H9 (cell line): ENCODE results near the gene RYR3. TPM values are rescaled to one million over a fixed set of nuclear protein-coding genes. Genes with fewer than 3 reads are reported as not detected.

ENCODE experiments used
- DNase-seq: peaks from one replicate; pipeline ENCODE4 v3.0.0-alpha.2; 2017
- H2AFZ ChIP-seq: one replicate; pipeline ENCODE4 v1.6.1; 2013; ENCODE audit warnings: mild to moderate bottlenecking, low read length, control low read depth, moderate library complexity
- H2AK5ac ChIP-seq: 2 replicates; pipeline ENCODE4 v1.6.1; 2013; ENCODE audit warnings: low read length, control low read depth, mixed read lengths; ENCODE audit not compliant: insufficient read length
- H2BK120ac ChIP-seq: one replicate; pipeline ENCODE4 v1.6.1; 2013; ENCODE audit warnings: low read depth, mild to moderate bottlenecking, low read length, control low read depth, inconsistent platforms; ENCODE audit not compliant: poor library complexity, severe bottlenecking
- H2BK12ac ChIP-seq: 2 replicates; pipeline ENCODE4 v1.6.1; 2013; ENCODE audit warnings: low read length, control low read depth, mixed read lengths, low read depth; ENCODE audit not compliant: insufficient read length
- H2BK15ac ChIP-seq: 2 replicates; pipeline ENCODE4 v1.6.1; 2013; ENCODE audit warnings: low read depth, low read length, control low read depth
- H2BK20ac ChIP-seq: one replicate; pipeline ENCODE4 v1.6.1; 2013; ENCODE audit warnings: low read depth, mild to moderate bottlenecking, low read length, control low read depth, inconsistent platforms; ENCODE audit not compliant: poor library complexity, severe bottlenecking
- H2BK5ac ChIP-seq: 2 replicates; pipeline ENCODE4 v1.6.1; 2013; ENCODE audit warnings: low read length, control low read depth, mixed read lengths; ENCODE audit not compliant: insufficient read length
- H3K14ac ChIP-seq: 2 replicates; pipeline ENCODE4 v1.6.1; 2013; ENCODE audit warnings: low read length, control low read depth; ENCODE audit not compliant: insufficient read depth
- H3K18ac ChIP-seq: 2 replicates; pipeline ENCODE4 v1.6.1; 2013; ENCODE audit warnings: low read depth, mild to moderate bottlenecking, mixed read lengths, low read length, control low read depth; ENCODE audit not compliant: insufficient read length
- H3K23ac ChIP-seq: 2 replicates; pipeline ENCODE4 v1.6.1; 2013; ENCODE audit warnings: low read length, control low read depth, mixed read lengths, low read depth; ENCODE audit not compliant: insufficient read length
- H3K23me2 ChIP-seq: 2 replicates; pipeline ENCODE4 v1.6.1; 2013; ENCODE audit warnings: low read depth, mild to moderate bottlenecking, mixed read lengths, low read length, control low read depth; ENCODE audit not compliant: insufficient read length, poor library complexity, severe bottlenecking
- H3K27ac ChIP-seq: 2 replicates; pipeline ENCODE4 v1.5.1; 2013; ENCODE audit warnings: low read length, control low read depth, mixed read lengths, low read depth; ENCODE audit not compliant: insufficient read length
- H3K27me3 ChIP-seq: 2 replicates; pipeline ENCODE4 v1.6.1; 2013; ENCODE audit warnings: low read length, control low read depth, inconsistent platforms; ENCODE audit not compliant: insufficient read depth
- H3K4ac ChIP-seq: 2 replicates; pipeline ENCODE4 v1.6.1; 2013; ENCODE audit warnings: low read depth, mild to moderate bottlenecking, control low read depth, inconsistent platforms, low read length, moderate library complexity
- H3K4me1 ChIP-seq: 2 replicates; pipeline ENCODE4 v1.6.1; 2013; ENCODE audit warnings: low read length, control low read depth, inconsistent platforms; ENCODE audit not compliant: insufficient read depth
- H3K4me2 ChIP-seq: 2 replicates; pipeline ENCODE4 v1.6.1; 2013; ENCODE audit warnings: low read length, control low read depth, mixed read lengths; ENCODE audit not compliant: insufficient read length, insufficient read depth
- H3K56ac ChIP-seq: 2 replicates; pipeline ENCODE4 v1.6.1; 2013; ENCODE audit warnings: low read depth, mild to moderate bottlenecking, mixed read lengths, low read length, control low read depth; ENCODE audit not compliant: insufficient read length
- H3K79me1 ChIP-seq: 2 replicates; pipeline ENCODE4 v1.6.1; 2013; ENCODE audit warnings: low read depth, mild to moderate bottlenecking, moderate library complexity, low read length, control low read depth, inconsistent platforms; ENCODE audit not compliant: insufficient read depth, poor library complexity, severe bottlenecking
- H3K79me2 ChIP-seq: 2 replicates; pipeline ENCODE4 v1.6.1; 2013; ENCODE audit warnings: low read length, control low read depth, inconsistent platforms; ENCODE audit not compliant: insufficient read depth
- H3K9ac ChIP-seq: 2 replicates; pipeline ENCODE4 v1.6.1; 2013; ENCODE audit warnings: low read length, control low read depth, mixed read lengths; ENCODE audit not compliant: insufficient read length; ENCODE audit errors: extremely low read depth
- H3K9me3 ChIP-seq: one replicate; pipeline ENCODE4 v1.6.1; 2013; ENCODE audit warnings: low read depth, low read length, inconsistent platforms; ENCODE audit not compliant: control insufficient read depth
- H3T11ph ChIP-seq: one replicate; pipeline ENCODE4 v1.6.1; 2013; ENCODE audit warnings: mild to moderate bottlenecking, low read length, control low read depth, inconsistent platforms
- H4K20me1 ChIP-seq: one replicate; pipeline ENCODE4 v1.6.1; 2013; ENCODE audit not compliant: control insufficient read depth, insufficient read length, insufficient read depth
- H4K5ac ChIP-seq: 2 replicates; pipeline ENCODE4 v1.6.1; 2013; ENCODE audit warnings: low read depth, mild to moderate bottlenecking, mixed read lengths, low read length, control low read depth; ENCODE audit not compliant: insufficient read length
- H4K8ac ChIP-seq: replicated peaks from 2 replicates; pipeline ENCODE4 v1.6.1; 2013; ENCODE audit warnings: low read length, control low read depth, mixed read lengths, low read depth; ENCODE audit not compliant: insufficient read length
- H4K91ac ChIP-seq: 2 replicates; pipeline ENCODE4 v1.6.1; 2013; ENCODE audit warnings: low read depth, mild to moderate bottlenecking, moderate library complexity, mixed read lengths, low read length, control low read depth; ENCODE audit not compliant: insufficient read length
- H3K27ac Mint-ChIP-seq, 3 experiments: 2 replicates in 2 of 3; 3 replicates in 1 of 3; pipeline ENCODE4 v1.8.0; 2020 to 2021; ENCODE audit warnings: mixed read lengths in 3 of 3, mild to moderate bottlenecking in 1 of 3, moderate library complexity in 1 of 3
- H3K27me3 Mint-ChIP-seq: 2 replicates; pipeline ENCODE4 v1.8.0; 2021; ENCODE audit warnings: low read depth, mild to moderate bottlenecking, moderate library complexity, mixed read lengths
- H3K36me3 Mint-ChIP-seq, 3 experiments: 2 replicates in 2 of 3; 3 replicates in 1 of 3; pipeline ENCODE4 v1.8.0; 2020 to 2021; ENCODE audit warnings: low read depth in 3 of 3, mixed read lengths in 3 of 3; ENCODE audit not compliant: insufficient read depth in 1 of 3
- H3K4me1 Mint-ChIP-seq, 2 experiments: 2 replicates each; pipeline ENCODE4 v1.8.0; 2020; ENCODE audit warnings: mixed read lengths in 2 of 2
- H3K4me3 Mint-ChIP-seq, 2 experiments: 2 replicates in 1 of 2; 3 replicates in 1 of 2; pipeline ENCODE4 v1.8.0; 2020 to 2021; ENCODE audit warnings: mild to moderate bottlenecking in 2 of 2, mixed read lengths in 2 of 2, moderate library complexity in 1 of 2
- H3K9me3 Mint-ChIP-seq, 2 experiments: 2 replicates in 1 of 2; 3 replicates in 1 of 2; pipeline ENCODE4 v1.8.0; 2020; ENCODE audit warnings: mild to moderate bottlenecking in 2 of 2, mixed read lengths in 2 of 2, moderate library complexity in 1 of 2
- CTCF ChIP-seq: fragments of 200-600 bp; sonication (generic); conservative IDR thresholded peaks from 3 replicates; pipeline ENCODE4 v1.8.0; 2021; ENCODE audit warnings: antibody characterized with exemption, mild to moderate bottlenecking
- WGBS: extraction: QIAGEN DNeasy Blood & Tissue Kit; methylation state at CpG from one replicate; pipeline ENCODE4 v1.1.7; 2013; ENCODE audit warnings: missing lambda C conversion rate, low lambda C conversion rate, mixed read lengths; ENCODE audit not compliant: insufficient read length; ENCODE audit errors: extremely low coverage; 5-methylcytosine and 5-hydroxymethylcytosine counted together
- total RNA-seq: library from RNA; stranded (reverse); gene quantifications from 2 replicates; pipeline ENCODE4 v1.2.1, GENCODE V29; 2021

The RYR3 gene
- total RNA-seq, 1 experiment from 2014 or later: 0.85 TPM

- Histone ChIP-seq H2BK5ac (no peak overlapping the region), H4K20me1 (no peaks in the 10 kb centered on the region), H3T11ph (no peak overlapping the region), H3K9me3 (no peaks in the 10 kb centered on the region), H2AFZ (no peak overlapping the region), H4K8ac (no peak overlapping the region), H3K56ac (no peak overlapping the region), H3K9ac (no peak overlapping the region), H3K4me2 (no peak overlapping the region), H3K79me2 (no peaks in the 10 kb centered on the region), H4K91ac (no peak overlapping the region), H3K18ac (no peak overlapping the region), H3K4me1 (no peaks in the 10 kb centered on the region), H2BK15ac (no peak overlapping the region), H3K14ac (no peak overlapping the region), H3K23ac (no peak overlapping the region), H4K5ac (no peak overlapping the region), H2BK12ac (no peak overlapping the region), H2BK20ac (no peak overlapping the region), H3K4ac (no peak overlapping the region), H3K27me3 (no peaks in the 10 kb centered on the region), H2BK120ac (no peak overlapping the region), H3K27ac (no peak overlapping the region), H3K79me1 (no peaks in the 10 kb centered on the region), H3K23me2 (no peaks in the 10 kb centered on the region), H2AK5ac (no peak overlapping the region)
- no peaks in the 10 kb centered on the region; the same call in 1 of the 2 replicates for H3K27me3 Mint-ChIP-seq
- WGBS: no CpG with 5 or more reads among the region's 4 CpGs
- no peak overlapping the region for H3K4me3 Mint-ChIP-seq
- H3K36me3 Mint-ChIP-seq: no peaks in the 10 kb centered on the region; a peak in 2 of 7 replicates
- no peak for DNase-seq
- H3K9me3 Mint-ChIP-seq: no peaks in the 10 kb centered on the region; a peak in 3 of 5 replicates
- H3K4me1 Mint-ChIP-seq: no peaks in the 10 kb centered on the region
- no peak overlapping the region for H3K27ac Mint-ChIP-seq
- no peak for TF ChIP-seq CTCF
These were observed 12.1 kb upstream of the RYR3 start for GRCh38 chr15:33298631-33299030.
